Astrocyte (in vitro differentiated cells and primary cell): ENCODE results near the gene CSMD2. TPM values are rescaled to one million over a fixed set of nuclear protein-coding genes. Genes with fewer than 3 reads are reported as not detected.
"Not testable (repeated sequence)": the region's sequence is repeated elsewhere in the genome, so short reads cannot be mapped to it uniquely, and the experiment has no call there.

ENCODE experiments used
- DNase-seq: peaks from one replicate; pipeline ENCODE4 v3.0.0-alpha.2; 2010; ENCODE audit warnings: low read depth
- FAIRE-seq: peaks from 2 replicates; lab custom pipeline; 2011; peaks lifted over from hg19 to GRCh38; lab: Jason Lieb, UNC
- H2AFZ ChIP-seq: 2 replicates; pipeline ENCODE4 v1.6.0; 2012; ENCODE audit warnings: low read depth, low read length, inconsistent platforms
- H3K27ac ChIP-seq: 2 replicates; pipeline ENCODE4 v1.5.1; 2011; ENCODE audit warnings: low read depth, low read length, inconsistent platforms
- H3K27me3 ChIP-seq: 2 replicates; pipeline ENCODE4 v1.6.0; 2011; ENCODE audit warnings: low read length, inconsistent platforms; ENCODE audit not compliant: insufficient read depth
- H3K36me3 ChIP-seq: 2 replicates; pipeline ENCODE4 v1.5.1; 2011; ENCODE audit warnings: low read length, inconsistent platforms; ENCODE audit not compliant: insufficient read depth
- H3K4me1 ChIP-seq: 2 replicates; pipeline ENCODE4 v1.5.1; 2011; ENCODE audit warnings: low read length, inconsistent platforms; ENCODE audit not compliant: insufficient read depth
- H3K4me2 ChIP-seq: 2 replicates; pipeline ENCODE4 v1.6.0; 2012; ENCODE audit warnings: low read length, inconsistent platforms
- H3K4me3 ChIP-seq: 2 replicates; pipeline ENCODE4 v1.5.1; 2011; ENCODE audit warnings: low read depth, mild to moderate bottlenecking, low read length, inconsistent platforms; ENCODE audit not compliant: insufficient read depth
- H3K79me2 ChIP-seq: 2 replicates; pipeline ENCODE4 v1.6.0; 2012; ENCODE audit warnings: mild to moderate bottlenecking, low read length, inconsistent platforms; ENCODE audit not compliant: insufficient read depth
- H3K9ac ChIP-seq: 2 replicates; pipeline ENCODE4 v1.6.0; 2012; ENCODE audit warnings: mild to moderate bottlenecking, low read length, inconsistent platforms
- H3K9me3 ChIP-seq: 2 replicates; pipeline ENCODE4 v1.5.1; 2012; ENCODE audit warnings: low read depth, mild to moderate bottlenecking, low read length, inconsistent platforms; ENCODE audit not compliant: insufficient read depth
- H4K20me1 ChIP-seq: 2 replicates; pipeline ENCODE4 v1.6.0; 2012; ENCODE audit warnings: low read length, inconsistent platforms; ENCODE audit not compliant: insufficient read depth
- H3K27ac Mint-ChIP-seq: one replicate; pipeline ENCODE4 v1.8.0; 2021; ENCODE audit warnings: mild to moderate bottlenecking, mixed read lengths; ENCODE audit not compliant: unreplicated experiment
- H3K27me3 Mint-ChIP-seq: one replicate; pipeline ENCODE4 v1.8.0; 2021; ENCODE audit warnings: low read depth, mixed read lengths; ENCODE audit not compliant: unreplicated experiment
- H3K36me3 Mint-ChIP-seq: one replicate; pipeline ENCODE4 v1.8.0; 2021; ENCODE audit warnings: low read depth, mixed read lengths; ENCODE audit not compliant: unreplicated experiment
- H3K4me1 Mint-ChIP-seq: one replicate; pipeline ENCODE4 v1.8.0; 2021; ENCODE audit warnings: low read depth, mixed read lengths; ENCODE audit not compliant: unreplicated experiment
- H3K4me3 Mint-ChIP-seq: one replicate; pipeline ENCODE4 v1.8.0; 2021; ENCODE audit warnings: mild to moderate bottlenecking, moderate library complexity, mixed read lengths; ENCODE audit not compliant: unreplicated experiment
- H3K9me3 Mint-ChIP-seq: one replicate; pipeline ENCODE4 v1.8.0; 2021; ENCODE audit warnings: mild to moderate bottlenecking, mixed read lengths; ENCODE audit not compliant: unreplicated experiment
- EZH2 ChIP-seq: IDR thresholded peaks from 2 replicates; pipeline ENCODE4 v1.6.1; 2012; ENCODE audit warnings: mild to moderate bottlenecking, low read length, inconsistent platforms; ENCODE audit not compliant: insufficient read depth
- total RNA-seq: library from RNA; stranded (reverse); gene quantifications from 2 replicates; pipeline ENCODE4 v1.2.1, GENCODE V29; 2021
- TF ChIP-seq, protein P1 (sequence below): IDR thresholded peaks from 2 replicates; pipeline ENCODE4 v1.5.1; 2011; ENCODE audit warnings: low read depth, mild to moderate bottlenecking, inconsistent platforms, low read length, moderate library complexity; ENCODE audit not compliant: insufficient read depth

The CSMD2 gene
- total RNA-seq, 1 donor from 2014 or later: 11.1 TPM

DNA sequence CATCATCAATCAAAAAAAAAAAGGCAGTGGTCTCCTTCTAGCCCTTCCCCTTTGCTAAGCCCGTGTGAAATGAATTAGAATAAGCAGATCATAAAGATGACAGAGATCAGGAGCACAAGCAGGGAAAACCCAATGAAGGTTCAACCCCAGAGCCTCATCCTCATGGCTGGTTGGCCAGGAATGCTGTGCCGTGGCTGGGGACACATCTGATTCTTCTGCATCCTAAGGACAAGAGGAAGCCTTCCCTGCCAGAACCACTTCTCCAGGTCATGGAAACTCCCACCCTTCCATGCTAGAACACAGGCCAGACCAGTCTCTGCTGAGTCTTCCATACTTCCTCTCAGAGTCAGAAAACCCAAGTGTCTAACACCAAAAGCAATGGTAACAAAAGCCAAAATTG, 81.1 kb downstream of the CSMD2 start:
- peaks cover 8% of the 10 kb centered on the region for H3K79me2 ChIP-seq
- no peak overlapping the region for H3K4me3 Mint-ChIP-seq
- no peaks in the 10 kb centered on the region for H3K27me3 Mint-ChIP-seq
- H3K27me3 ChIP-seq: no peaks in the 10 kb centered on the region
- DNase-seq (no peak), FAIRE-seq (no peak)
- no peak overlapping the region for H3K4me3 ChIP-seq
- TF ChIP-seq, protein P1, sequence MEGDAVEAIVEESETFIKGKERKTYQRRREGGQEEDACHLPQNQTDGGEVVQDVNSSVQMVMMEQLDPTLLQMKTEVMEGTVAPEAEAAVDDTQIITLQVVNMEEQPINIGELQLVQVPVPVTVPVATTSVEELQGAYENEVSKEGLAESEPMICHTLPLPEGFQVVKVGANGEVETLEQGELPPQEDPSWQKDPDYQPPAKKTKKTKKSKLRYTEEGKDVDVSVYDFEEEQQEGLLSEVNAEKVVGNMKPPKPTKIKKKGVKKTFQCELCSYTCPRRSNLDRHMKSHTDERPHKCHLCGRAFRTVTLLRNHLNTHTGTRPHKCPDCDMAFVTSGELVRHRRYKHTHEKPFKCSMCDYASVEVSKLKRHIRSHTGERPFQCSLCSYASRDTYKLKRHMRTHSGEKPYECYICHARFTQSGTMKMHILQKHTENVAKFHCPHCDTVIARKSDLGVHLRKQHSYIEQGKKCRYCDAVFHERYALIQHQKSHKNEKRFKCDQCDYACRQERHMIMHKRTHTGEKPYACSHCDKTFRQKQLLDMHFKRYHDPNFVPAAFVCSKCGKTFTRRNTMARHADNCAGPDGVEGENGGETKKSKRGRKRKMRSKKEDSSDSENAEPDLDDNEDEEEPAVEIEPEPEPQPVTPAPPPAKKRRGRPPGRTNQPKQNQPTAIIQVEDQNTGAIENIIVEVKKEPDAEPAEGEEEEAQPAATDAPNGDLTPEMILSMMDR: no peak
- TF ChIP-seq EZH2: no peak
- H3K27ac Mint-ChIP-seq: no peak overlapping the region
- no peak overlapping the region for H3K9ac ChIP-seq
- no peaks in the 10 kb centered on the region for H3K36me3 ChIP-seq
- no peak overlapping the region for H3K27ac ChIP-seq
- H3K36me3 Mint-ChIP-seq: peaks cover 26% of the 10 kb centered on the region
- H3K4me2 ChIP-seq: no peak overlapping the region
- peaks cover under 1% of the 10 kb centered on the region for H3K4me1 Mint-ChIP-seq
- H3K9me3 ChIP-seq: no peaks in the 10 kb centered on the region
- H2AFZ ChIP-seq: no peak overlapping the region
- H3K4me1 ChIP-seq: no peaks in the 10 kb centered on the region
- peaks cover 12% of the 10 kb centered on the region for H4K20me1 ChIP-seq
- peaks cover 12% of the 10 kb centered on the region for H3K9me3 Mint-ChIP-seq

DNA sequence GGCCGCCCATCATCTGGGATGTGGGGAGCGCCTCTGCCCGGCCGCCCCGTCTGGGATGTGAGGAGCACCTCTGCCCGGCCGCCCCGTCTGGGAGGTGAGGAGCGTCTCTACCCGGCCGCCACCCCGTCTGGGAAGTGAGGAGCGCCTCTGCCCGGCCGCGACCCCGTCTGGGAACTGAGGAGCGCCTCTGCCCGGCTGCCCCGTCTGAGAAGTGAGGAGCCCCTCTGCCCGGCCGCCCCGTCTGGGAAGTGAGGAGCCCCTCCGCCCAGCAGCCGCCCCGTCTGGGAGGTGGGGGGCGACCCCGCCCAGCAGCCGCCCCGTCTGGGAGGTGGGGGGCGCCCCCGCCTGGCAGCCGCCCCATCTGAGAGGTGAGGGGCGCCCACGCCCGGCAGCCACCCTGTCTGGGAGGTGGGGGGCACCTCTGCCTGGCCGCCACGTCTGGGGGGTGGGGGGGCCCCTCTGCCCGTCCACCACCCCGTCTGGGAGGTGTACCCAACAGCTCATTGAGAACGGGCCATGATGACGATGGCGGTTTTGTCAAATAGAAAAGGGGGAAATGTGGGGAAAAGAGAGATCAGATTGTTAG, 82.9 kb downstream of the CSMD2 start:
- Histone ChIP-seq H3K79me2 (peaks cover 17% of the 10 kb centered on the region), H4K20me1 (peaks cover 16% of the 10 kb centered on the region)
- H3K9ac ChIP-seq, DNase-seq, H3K9me3 ChIP-seq, H3K4me3 Mint-ChIP-seq, H3K27ac ChIP-seq, H3K27me3 Mint-ChIP-seq, H3K4me1 ChIP-seq, H3K27me3 ChIP-seq, H3K36me3 ChIP-seq, H3K4me2 ChIP-seq, H3K4me3 ChIP-seq, H3K27ac Mint-ChIP-seq, H3K4me1 Mint-ChIP-seq, FAIRE-seq, H2AFZ ChIP-seq: not testable (repeated sequence)
- Mint-ChIP-seq H3K9me3 (peaks cover 12% of the 10 kb centered on the region), H3K36me3 (peaks cover 18% of the 10 kb centered on the region)

GRCh38 chr1:34078383-34078782, 86.6 kb downstream of the CSMD2 start:
- no peak for FAIRE-seq

More at GRCh38 chr1:34078383-34078782, 86.6 kb downstream of the CSMD2 start:
- no peaks in the 10 kb centered on the region for H3K27me3 Mint-ChIP-seq
- Histone ChIP-seq H4K20me1 (peaks cover 19% of the 10 kb centered on the region), H3K4me2 (no peak overlapping the region), H3K27ac (no peak overlapping the region), H3K4me3 (no peak overlapping the region), H3K9ac (no peak overlapping the region), H3K27me3 (no peaks in the 10 kb centered on the region), H3K9me3 (no peaks in the 10 kb centered on the region), H3K79me2 (peaks cover 17% of the 10 kb centered on the region), H3K4me1 (no peaks in the 10 kb centered on the region), H2AFZ (no peak overlapping the region), H3K36me3 (no peaks in the 10 kb centered on the region)
- H3K9me3 Mint-ChIP-seq: peaks cover 10% of the 10 kb centered on the region
- no peak for DNase-seq
- H3K36me3 Mint-ChIP-seq: peaks cover 7% of the 10 kb centered on the region
- H3K4me1 Mint-ChIP-seq: peaks cover 5% of the 10 kb centered on the region
- H3K4me3 Mint-ChIP-seq: no peak overlapping the region
- H3K27ac Mint-ChIP-seq: no peak overlapping the region
- no peak for TF ChIP-seq EZH2
- TF ChIP-seq, protein P1: no peak
